ENCODE results near the gene BUB1B. TPM values are rescaled to one million over a fixed set of nuclear protein-coding genes. Genes with fewer than 3 reads are reported as not detected.

BUB1B gene
- total and polyA plus RNA-seq, 2 donors, result 0.27 to 23.8 TPM

DNA sequence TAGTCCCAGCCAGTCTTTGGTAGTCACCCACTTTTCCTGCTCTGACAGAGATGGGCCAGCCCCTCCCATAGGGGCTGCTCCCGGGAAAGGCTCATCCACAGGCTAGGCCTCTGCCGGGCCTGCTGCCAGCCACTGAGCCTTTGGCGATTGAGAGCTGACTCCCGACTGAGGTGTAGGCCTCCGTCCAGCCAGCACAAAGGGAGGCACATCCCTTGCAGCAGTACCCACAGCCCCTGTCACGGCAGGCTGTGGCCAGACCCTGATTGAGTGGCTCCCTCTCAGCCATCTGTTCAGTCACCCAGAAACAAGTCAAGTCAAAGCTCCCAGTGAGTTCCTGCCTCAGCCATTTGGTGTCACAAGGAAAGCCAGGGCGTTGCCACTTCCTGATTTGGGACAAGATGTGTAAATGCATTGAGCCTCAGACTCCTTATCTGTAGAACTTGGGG lies 71.8 kb downstream of the BUB1B start:
- no peaks in the 10 kb centered on the region for H3K4me1 ChIP-seq (ENCODE audit: insufficient read depth)
- WGBS, result 36% methylated on average over 7 of the region's 7 CpGs
- DNase-seq (ENCODE audit: extremely low spot score), result no peak
- H3K4me3 ChIP-seq (ENCODE audit: low read depth, low read length), result no peak overlapping the region
- no peak overlapping the region for H3K27ac ChIP-seq (ENCODE audit: low read depth)
- no peaks in the 10 kb centered on the region for H3K36me3 ChIP-seq (ENCODE audit: insufficient read depth)

GRCh38 chr15:40233727-40234577 lies 73.1 kb downstream of the BUB1B start:
- WGBS, result 91% methylated on average over 11 of the region's 11 CpGs
- no peak for DNase-seq (ENCODE audit: extremely low spot score)
- H3K4me1 ChIP-seq (ENCODE audit: insufficient read depth), result no peaks in the 10 kb centered on the region
- no peaks in the 10 kb centered on the region for H3K36me3 ChIP-seq (ENCODE audit: insufficient read depth)
- H3K4me3 ChIP-seq (ENCODE audit: low read depth, low read length), result no peak overlapping the region
- H3K27ac ChIP-seq (ENCODE audit: low read depth), result no peak overlapping the region

- Histone ChIP-seq H3K4me1 (ENCODE audit: insufficient read depth) (no peaks in the 10 kb centered on the region), H3K36me3 (ENCODE audit: insufficient read depth) (no peaks in the 10 kb centered on the region), H3K27ac (ENCODE audit: low read depth) (no peak overlapping the region), H3K4me3 (ENCODE audit: low read depth, low read length) (no peak overlapping the region)
- 72% methylated on average over 4 of the region's 4 CpGs for WGBS
- DNase-seq (ENCODE audit: extremely low spot score), result no peak
Observed at GRCh38 chr15:40234783-40235182, 73.9 kb downstream of the BUB1B start.

- WGBS, result 78% methylated on average over 4 of the region's 4 CpGs
Observed at GRCh38 chr15:40235201-40235885, 74.5 kb downstream of the BUB1B start.

GRCh38 chr15:40238532-40239403 lies 77.9 kb downstream of the BUB1B start, which contains the start of gene PAK6:
Gene PAK6, plus strand, starts transcription at chr15:40239063. Its CDS starts 25,723 bp downstream, at chr15:40264786.
- H3K4me1 ChIP-seq (ENCODE audit: insufficient read depth), result no peaks in the 10 kb centered on the region
- no peaks in the 10 kb centered on the region for H3K36me3 ChIP-seq (ENCODE audit: insufficient read depth)
- WGBS, result 5% methylated on average over 39 of the region's 39 CpGs
- DNase-seq (ENCODE audit: extremely low spot score), result no peak
- H3K4me3 ChIP-seq (ENCODE audit: low read depth, low read length), result peak within 1 kb of the TSS; percentile 23
- H3K27ac ChIP-seq (ENCODE audit: low read depth), result peak within 1 kb of the TSS; percentile 38

More at GRCh38 chr15:40235201-40235885, 74.5 kb downstream of the BUB1B start:
- Histone ChIP-seq H3K4me3 (ENCODE audit: low read depth, low read length) (no peak overlapping the region), H3K4me1 (ENCODE audit: insufficient read depth) (no peaks in the 10 kb centered on the region), H3K27ac (ENCODE audit: low read depth) (no peak overlapping the region), H3K36me3 (ENCODE audit: insufficient read depth) (no peaks in the 10 kb centered on the region)
- no peak for DNase-seq (ENCODE audit: extremely low spot score)

DNA sequence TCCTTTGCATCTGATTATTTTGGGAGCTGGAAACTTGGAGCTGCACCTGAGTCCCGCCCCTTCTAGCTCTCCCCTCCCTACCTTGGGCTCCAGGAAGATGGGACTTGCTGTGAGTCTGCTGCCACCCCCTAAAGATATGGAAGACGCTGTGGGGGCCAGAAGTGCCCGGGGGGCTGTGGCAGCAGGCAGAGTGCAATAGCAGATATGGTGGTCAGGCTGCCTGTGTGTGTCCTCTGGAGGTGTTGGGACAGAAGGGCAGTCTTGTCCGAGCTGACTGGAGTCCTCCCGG lies 78.5 kb downstream of the BUB1B start:
- 33% methylated on average over 5 of the region's 5 CpGs for WGBS
- Histone ChIP-seq H3K36me3 (ENCODE audit: insufficient read depth) (no peaks in the 10 kb centered on the region), H3K27ac (ENCODE audit: low read depth) (peak overlapping the region; percentile 38), H3K4me1 (ENCODE audit: insufficient read depth) (no peaks in the 10 kb centered on the region), H3K4me3 (ENCODE audit: low read depth, low read length) (no peak overlapping the region)
- no peak for DNase-seq (ENCODE audit: extremely low spot score)

DNA sequence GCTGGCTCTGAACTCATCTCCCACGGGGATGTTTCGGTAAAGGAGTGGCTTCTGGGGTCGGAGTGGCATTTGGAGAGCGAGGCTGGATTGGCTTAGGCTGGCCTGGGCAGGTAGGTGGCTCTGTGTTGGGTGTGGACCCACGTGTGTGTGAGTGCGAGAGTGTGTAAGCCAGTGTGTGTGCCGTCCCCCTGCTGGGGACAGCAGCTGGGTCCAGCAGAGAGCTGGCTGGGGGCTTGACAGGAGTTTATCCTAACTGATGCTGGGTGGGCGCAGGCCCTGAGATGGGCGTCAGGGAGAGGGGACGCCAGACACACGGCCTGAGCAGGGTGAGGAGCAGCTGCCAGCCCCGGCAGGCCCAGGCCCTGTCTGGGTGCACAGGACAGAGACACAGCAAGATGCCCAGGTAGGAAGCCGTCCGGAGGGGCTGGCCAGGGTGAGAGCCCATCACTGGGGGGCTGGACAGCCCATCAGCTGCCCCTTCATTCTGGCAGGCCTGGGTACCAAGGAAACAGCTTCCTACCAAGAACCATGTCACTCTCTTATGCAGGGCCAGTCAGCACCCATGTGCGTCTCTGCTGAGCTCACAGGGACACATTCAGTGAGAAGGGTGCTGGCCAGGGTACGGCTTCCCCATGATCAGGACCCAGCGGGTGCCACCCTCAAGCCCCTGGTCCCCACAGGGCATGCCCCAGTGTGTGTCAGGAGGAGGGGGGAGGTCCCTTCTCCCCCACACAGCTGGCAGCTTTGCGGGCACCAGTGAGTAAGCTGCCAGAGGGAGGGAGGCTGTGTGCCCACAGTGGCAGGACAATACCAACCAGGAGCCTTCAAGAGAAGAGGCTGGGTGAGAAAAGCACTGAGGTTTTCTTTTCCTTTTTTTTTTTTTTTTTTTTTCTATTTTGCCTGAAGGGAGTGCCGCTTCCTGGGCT lies 79.1 kb downstream of the BUB1B start:
- H3K36me3 ChIP-seq (ENCODE audit: insufficient read depth), result no peaks in the 10 kb centered on the region
- no peaks in the 10 kb centered on the region for H3K4me1 ChIP-seq (ENCODE audit: insufficient read depth)
- H3K4me3 ChIP-seq (ENCODE audit: low read depth, low read length), result no peak overlapping the region
- 83% methylated on average over 19 of the region's 19 CpGs for WGBS
- peak overlapping the region; percentile 53 for H3K27ac ChIP-seq (ENCODE audit: low read depth)
- DNase-seq (ENCODE audit: extremely low spot score), result no peak

DNA sequence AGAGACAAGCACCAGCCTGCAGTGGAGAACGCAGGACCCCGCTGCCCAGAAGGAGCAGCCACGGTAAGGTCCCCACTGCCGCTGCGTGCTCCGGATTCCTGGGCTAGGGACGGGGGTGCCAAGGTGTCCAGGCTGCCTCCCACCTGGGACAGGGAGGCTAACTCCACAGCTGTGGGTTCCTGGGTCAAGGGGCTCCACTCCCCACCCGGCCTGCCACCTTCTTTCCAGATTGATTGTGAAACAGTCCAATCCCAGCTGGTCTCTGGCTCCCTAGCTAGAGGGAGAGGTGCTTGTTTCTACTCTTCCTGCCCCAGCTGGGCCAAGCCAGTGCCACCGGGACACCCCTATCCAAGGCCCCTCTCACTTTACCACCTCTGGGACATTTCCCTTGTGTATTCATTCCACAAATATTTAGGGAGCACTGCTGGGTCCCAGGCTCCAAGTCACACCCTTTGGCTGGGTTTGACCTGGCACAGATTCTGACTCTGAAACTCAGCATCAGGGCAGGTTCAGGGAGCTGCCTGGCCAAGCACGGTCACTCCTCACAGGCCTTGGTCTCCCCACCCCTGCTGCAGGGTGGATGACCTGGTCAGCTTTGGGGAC lies 79.9 kb downstream of the BUB1B start:
- Histone ChIP-seq H3K4me3 (ENCODE audit: low read depth, low read length) (no peak overlapping the region), H3K36me3 (ENCODE audit: insufficient read depth) (no peaks in the 10 kb centered on the region), H3K4me1 (ENCODE audit: insufficient read depth) (no peaks in the 10 kb centered on the region), H3K27ac (ENCODE audit: low read depth) (peak overlapping the region; percentile 49)
- whole genome bisulfite sequencing, result 84% methylated on average over 10 of the region's 10 CpGs
- no peak for DNase-seq (ENCODE audit: extremely low spot score)

GRCh38 chr15:40241269-40242212 lies 80.7 kb downstream of the BUB1B start:
- no peak overlapping the region for H3K27ac ChIP-seq (ENCODE audit: low read depth)

DNA sequence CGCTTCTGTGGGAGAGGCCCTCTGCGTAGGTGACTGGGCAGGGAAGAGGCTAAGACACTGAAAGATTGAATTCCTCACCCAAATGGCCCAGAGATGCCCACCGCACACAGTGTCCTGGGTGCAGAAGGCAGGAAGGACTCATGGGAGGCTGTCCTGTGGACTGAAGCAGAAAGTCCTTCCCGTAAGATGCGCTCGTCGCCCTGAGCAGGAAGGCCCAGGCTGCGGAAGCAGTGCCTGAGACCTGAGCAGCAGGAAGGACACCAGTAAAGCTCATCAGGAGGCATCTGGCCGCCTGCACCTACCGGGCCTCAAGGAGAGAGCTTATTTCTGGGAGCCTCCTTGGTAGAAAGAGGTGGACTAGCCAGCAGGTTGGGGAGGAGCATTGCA lies 81.3 kb downstream of the BUB1B start:
- H3K4me1 ChIP-seq (ENCODE audit: insufficient read depth), result no peaks in the 10 kb centered on the region
- WGBS, result 93% methylated on average over 10 of the region's 10 CpGs
- H3K27ac ChIP-seq (ENCODE audit: low read depth), result no peak overlapping the region
- H3K4me3 ChIP-seq (ENCODE audit: low read depth, low read length), result no peak overlapping the region
- no peaks in the 10 kb centered on the region for H3K36me3 ChIP-seq (ENCODE audit: insufficient read depth)
- DNase-seq (ENCODE audit: extremely low spot score), result no peak

More at GRCh38 chr15:40241269-40242212, 80.7 kb downstream of the BUB1B start:
- no peak overlapping the region for H3K4me3 ChIP-seq (ENCODE audit: low read depth, low read length)
- 87% methylated on average over 14 of the region's 14 CpGs for WGBS
- no peak for DNase-seq (ENCODE audit: extremely low spot score)
- H3K36me3 ChIP-seq (ENCODE audit: insufficient read depth), result no peaks in the 10 kb centered on the region
- H3K4me1 ChIP-seq (ENCODE audit: insufficient read depth), result no peaks in the 10 kb centered on the region

DNA sequence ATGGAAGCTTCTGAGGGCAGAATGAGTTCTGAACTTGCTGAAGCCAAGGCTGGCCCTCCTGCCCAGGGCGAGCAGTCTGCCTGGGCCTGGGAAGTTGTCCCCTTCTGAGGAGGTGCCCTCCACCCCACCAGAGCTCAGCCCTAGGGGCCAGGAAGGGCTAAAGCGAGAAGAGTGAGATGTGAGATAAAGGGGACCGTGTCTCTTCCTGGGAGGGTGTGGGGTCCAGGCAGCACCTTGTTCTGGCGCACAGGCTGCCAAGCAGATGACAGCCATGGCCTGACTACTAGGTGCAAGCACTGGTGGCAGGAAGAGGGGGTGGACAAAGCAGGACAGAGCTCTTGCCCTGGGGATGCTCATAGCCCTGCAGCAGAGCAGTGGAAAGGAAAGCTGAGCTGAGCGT lies 81.7 kb downstream of the BUB1B start:
- no peak for DNase-seq (ENCODE audit: extremely low spot score)
- H3K27ac ChIP-seq (ENCODE audit: low read depth), result no peak overlapping the region
- H3K4me1 ChIP-seq (ENCODE audit: insufficient read depth), result no peaks in the 10 kb centered on the region
- H3K4me3 ChIP-seq (ENCODE audit: low read depth, low read length), result no peak overlapping the region
- H3K36me3 ChIP-seq (ENCODE audit: insufficient read depth), result no peaks in the 10 kb centered on the region
- 89% methylated on average over 5 of the region's 5 CpGs for WGBS
